ENCODE data around the gene TBC1D30.

TBC1D30 gene

GRCh38 chr12:64858882-64859605, 34.6 kb downstream of the TBC1D30 start:
- DNase-seq (ENCODE audit: low read depth in 1 of 2, low spot score in 1 of 2) = no peak

GRCh38 chr12:64860446-64860998, 36.1 kb downstream of the TBC1D30 start:
- no peak for DNase-seq (ENCODE audit: low read depth in 1 of 2, low spot score in 1 of 2)

GRCh38 chr12:64864319-64864718, 39.9 kb downstream of the TBC1D30 start:
- no peak for DNase-seq (ENCODE audit: low read depth in 1 of 2, low spot score in 1 of 2)

GRCh38 chr12:64875186-64875585, 50.7 kb downstream of the TBC1D30 start:
- DNase-seq (ENCODE audit: low read depth in 1 of 2, low spot score in 1 of 2) = no peak

GRCh38 chr12:64876388-64877071, 52.1 kb downstream of the TBC1D30 start:
- no peak for DNase-seq (ENCODE audit: low read depth in 1 of 2, low spot score in 1 of 2)

GRCh38 chr12:64877363-64878004, 53.0 kb downstream of the TBC1D30 start:
- no peak for DNase-seq (ENCODE audit: low read depth in 1 of 2, low spot score in 1 of 2)

GRCh38 chr12:64882687-64883086, 58.2 kb downstream of the TBC1D30 start:
- DNase-seq (ENCODE audit: low read depth in 1 of 2, low spot score in 1 of 2) = no peak

GRCh38 chr12:64883264-64884163, 59.1 kb downstream of the TBC1D30 start:
- no peak for DNase-seq (ENCODE audit: low read depth in 1 of 2, low spot score in 1 of 2)

GRCh38 chr12:64884164-64884542, 59.7 kb downstream of the TBC1D30 start:
- DNase-seq (ENCODE audit: low read depth in 1 of 2, low spot score in 1 of 2) = no peak

GRCh38 chr12:64884728-64885127, 60.3 kb downstream of the TBC1D30 start:
- no peak for DNase-seq (ENCODE audit: low read depth in 1 of 2, low spot score in 1 of 2)

GRCh38 chr12:64889434-64890216, 65.2 kb downstream of the TBC1D30 start:
- no peak for DNase-seq (ENCODE audit: low read depth in 1 of 2, low spot score in 1 of 2)

GRCh38 chr12:64890873-64891468, 66.5 kb downstream of the TBC1D30 start:
- no peak for DNase-seq (ENCODE audit: low read depth in 1 of 2, low spot score in 1 of 2)

GRCh38 chr12:64891629-64892028, 67.2 kb downstream of the TBC1D30 start:
- DNase-seq (ENCODE audit: low read depth in 1 of 2, low spot score in 1 of 2) = no peak

- DNase-seq (ENCODE audit: low read depth in 1 of 2, low spot score in 1 of 2) = no peak
These were observed 68.1 kb downstream of the TBC1D30 start for GRCh38 chr12:64892561-64892960.

- no peak for DNase-seq (ENCODE audit: low read depth in 1 of 2, low spot score in 1 of 2)
These were observed 69.5 kb downstream of the TBC1D30 start for GRCh38 chr12:64893961-64894360.

- no peak for DNase-seq (ENCODE audit: low read depth in 1 of 2, low spot score in 1 of 2)
These were observed 70.5 kb downstream of the TBC1D30 start for GRCh38 chr12:64894827-64895475.

GRCh38 chr12:64895526-64895925, 71.1 kb downstream of the TBC1D30 start:
- DNase-seq (ENCODE audit: low read depth in 1 of 2, low spot score in 1 of 2) = no peak

GRCh38 chr12:64900540-64900939, 76.1 kb downstream of the TBC1D30 start:
- DNase-seq (ENCODE audit: low read depth in 1 of 2, low spot score in 1 of 2) = no peak

GRCh38 chr12:64903479-64904152, 79.2 kb downstream of the TBC1D30 start:
- no peak for DNase-seq (ENCODE audit: low read depth in 1 of 2, low spot score in 1 of 2)
